ENCODE results near the gene GPR61.

The GPR61 gene

GRCh38 chr1:109539676-109540075 lies at the start of gene GPR61:
Gene GPR61 (plus strand): TSS chr1:109539872. CDS start chr1:109543023, 3,151 bp downstream.
- no peak for DNase-seq

GRCh38 chr1:109490029-109490933 lies 49.4 kb upstream of the GPR61 start:
- peak; percentile 15 for DNase-seq

- no peak for DNase-seq
Observed at GRCh38 chr1:109490934-109491302, 48.8 kb upstream of the GPR61 start.

GRCh38 chr1:109491372-109491771 lies 48.3 kb upstream of the GPR61 start:
- no peak for DNase-seq

- DNase-seq = no peak
Observed at GRCh38 chr1:109492779-109493178, 46.9 kb upstream of the GPR61 start.

- no peak for DNase-seq
Observed at GRCh38 chr1:109493227-109493626, 46.4 kb upstream of the GPR61 start.

- peak; percentile 87 for DNase-seq
Observed at GRCh38 chr1:109493805-109494539, 45.7 kb upstream of the GPR61 start, which contains the start of gene CYB561D1. Gene CYB561D1 (plus strand): TSS chr1:109494094. CDS start chr1:109494140, 46 bp downstream.

- DNase-seq = no peak
Observed at GRCh38 chr1:109495738-109496137, 43.9 kb upstream of the GPR61 start.

- DNase-seq = no peak
Observed at GRCh38 chr1:109497449-109498160, 42.1 kb upstream of the GPR61 start.

- peak; percentile 88 for DNase-seq
Observed at GRCh38 chr1:109498161-109498801, 41.4 kb upstream of the GPR61 start.

- DNase-seq = no peak
Observed at GRCh38 chr1:109499081-109499480, 40.6 kb upstream of the GPR61 start.

- DNase-seq = no peak
Observed at GRCh38 chr1:109499661-109500536, 39.8 kb upstream of the GPR61 start.

GRCh38 chr1:109500941-109501381 lies 38.7 kb upstream of the GPR61 start:
- DNase-seq = no peak

- no peak for DNase-seq
Observed at GRCh38 chr1:109501644-109502363, 37.9 kb upstream of the GPR61 start.

- no peak for DNase-seq
Observed at GRCh38 chr1:109502364-109502851, 37.3 kb upstream of the GPR61 start.

GRCh38 chr1:109503935-109504334 lies 35.7 kb upstream of the GPR61 start:
- no peak for DNase-seq

GRCh38 chr1:109504974-109505373 lies 34.7 kb upstream of the GPR61 start:
- DNase-seq = no peak

- DNase-seq = no peak
Observed at GRCh38 chr1:109508001-109508872, 31.4 kb upstream of the GPR61 start.

- DNase-seq = no peak
Observed at GRCh38 chr1:109508873-109509175, 30.8 kb upstream of the GPR61 start.
